Neural cell (in vitro differentiated cells): ENCODE data around the gene TENM3. TPM values are rescaled to one million over a fixed set of nuclear protein-coding genes. Genes with fewer than 3 reads are reported as not detected.

Source experiments
- H2AFZ ChIP-seq: fragments of 200-600, 300-800 bp; sonication (generic), shearing (Covaris generic); 2 replicates; pipeline ENCODE4 v1.6.0; 2014; ENCODE audit warnings: low read depth, mild to moderate bottlenecking, antibody characterized with exemption, low read length, moderate library complexity
- H3F3A ChIP-seq: fragments of 200-600 bp; shearing (Covaris generic); 2 replicates; pipeline ENCODE4 v1.6.1; 2016; ENCODE audit warnings: mild to moderate bottlenecking, moderate library complexity, mixed read lengths, antibody characterized with exemption, low read length; ENCODE audit not compliant: insufficient read depth, poor library complexity, severe bottlenecking
- H3K27ac ChIP-seq: fragments of 200-600, 300-800 bp; sonication (generic), shearing (Covaris generic); 2 replicates; pipeline ENCODE4 v1.5.1; 2014; ENCODE audit warnings: mild to moderate bottlenecking, low read length, moderate library complexity
- H3K27me3 ChIP-seq: fragments of 300-800, 200-600 bp; sonication (generic), shearing (Covaris generic); 2 replicates; pipeline ENCODE4 v1.6.0; 2014; ENCODE audit warnings: mild to moderate bottlenecking, low read depth, low read length, moderate library complexity; ENCODE audit not compliant: insufficient read depth
- H3K36me3 ChIP-seq: fragments of 300-800, 200-600 bp; sonication (generic), shearing (Covaris generic); 2 replicates; pipeline ENCODE4 v1.5.1; 2014; ENCODE audit warnings: mild to moderate bottlenecking, antibody characterized with exemption, low read length, moderate library complexity; ENCODE audit not compliant: insufficient read depth
- H3K4me2 ChIP-seq: fragments of 300-800, 200-600 bp; sonication (generic), shearing (Covaris generic); 2 replicates; pipeline ENCODE4 v1.6.0; 2014; ENCODE audit warnings: mild to moderate bottlenecking, low read length
- H3K4me3 ChIP-seq: fragments of 300-800, 200-600 bp; sonication (generic), shearing (Covaris generic); 2 replicates; pipeline ENCODE4 v1.5.1; 2014; ENCODE audit warnings: mild to moderate bottlenecking, low read length, moderate library complexity
- H3K79me2 ChIP-seq: fragments of 200-600 bp; shearing (Covaris generic); replicated peaks from 2 replicates; pipeline ENCODE4 v1.6.0; 2014; ENCODE audit warnings: mild to moderate bottlenecking, low read length, moderate library complexity; ENCODE audit not compliant: insufficient read depth
- H3K9ac ChIP-seq: fragments of 300-800, 200-600 bp; sonication (generic), shearing (Covaris generic); 2 replicates; pipeline ENCODE4 v1.6.1; 2016; ENCODE audit warnings: mild to moderate bottlenecking, low read length, mixed read lengths
- H3K9me2 ChIP-seq: fragments of 200-600 bp; shearing (Covaris generic); 2 replicates; pipeline ENCODE4 v1.6.1; 2016; ENCODE audit warnings: mild to moderate bottlenecking, low read length, mixed read lengths; ENCODE audit not compliant: insufficient read depth
- H3K9me3 ChIP-seq: fragments of 200-600, 300-800 bp; sonication (generic), shearing (Covaris generic); 2 replicates; pipeline ENCODE4 v1.6.1; 2016; ENCODE audit warnings: mild to moderate bottlenecking, mixed run types, low read length, moderate library complexity, mixed read lengths
- H4K20me1 ChIP-seq: fragments of 200-600 bp; shearing (Covaris generic); 2 replicates; pipeline ENCODE4 v1.6.1; 2016; ENCODE audit warnings: mild to moderate bottlenecking, mixed run types; ENCODE audit not compliant: insufficient read depth
- EP300 ChIP-seq: fragments of 450-650 bp; conservative IDR thresholded peaks from 2 replicates; pipeline ENCODE4 v1.6.1; 2014; ENCODE audit warnings: antibody characterized with exemption, mild to moderate bottlenecking, moderate library complexity; ENCODE audit not compliant: poor library complexity, severe bottlenecking
- EZH2 ChIP-seq: fragments of 200-600, 300-800 bp; shearing (Covaris generic), sonication (generic); IDR thresholded peaks from 2 replicates; pipeline ENCODE4 v1.6.1; 2014; ENCODE audit warnings: antibody characterized with exemption, low read length, borderline replicate concordance, mild to moderate bottlenecking; ENCODE audit not compliant: insufficient read depth, poor library complexity, severe bottlenecking
- MXI1 ChIP-seq: fragments of 450-650 bp; conservative IDR thresholded peaks from 2 replicates; pipeline ENCODE4 v1.6.1; 2014; ENCODE audit warnings: antibody characterized with exemption, mild to moderate bottlenecking; ENCODE audit not compliant: poor library complexity, severe bottlenecking
- POLR2AphosphoS5 ChIP-seq: IDR thresholded peaks from 2 replicates; pipeline ENCODE4 v1.6.1; 2012
- RAD21 ChIP-seq: fragments of 450-650 bp; conservative IDR thresholded peaks from 2 replicates; pipeline ENCODE4 v1.6.1; 2014; ENCODE audit warnings: antibody characterized with exemption, mild to moderate bottlenecking, moderate library complexity
- SMC3 ChIP-seq: fragments of 450-650 bp; conservative IDR thresholded peaks from 2 replicates; pipeline ENCODE4 v1.6.1; 2014; ENCODE audit warnings: antibody characterized with exemption, mild to moderate bottlenecking, moderate library complexity; ENCODE audit not compliant: poor library complexity
- TAF1 ChIP-seq: IDR thresholded peaks from 2 replicates; pipeline ENCODE4 v1.6.1; 2012; ENCODE audit warnings: low read depth
- polyA plus RNA-seq: library from polyadenylated mRNA; depleted of rRNA; stranded (reverse); fragments of >200 nt; gene quantifications from 2 replicates; pipeline ENCODE4 v1.2.3, GENCODE V29; 2014
- TF ChIP-seq, protein P1 (sequence below): fragments of 450-650 bp; IDR thresholded peaks from 2 replicates; pipeline ENCODE4 v1.5.1; 2014; ENCODE audit warnings: antibody characterized with exemption, mild to moderate bottlenecking, moderate library complexity; ENCODE audit not compliant: poor library complexity, severe bottlenecking
- TF ChIP-seq, protein P2 (sequence below): IDR thresholded peaks from 2 replicates; pipeline ENCODE4 v1.6.1; 2012; ENCODE audit warnings: borderline replicate concordance

TENM3 gene
- polyA plus RNA-seq, 1 donor from 2014 or later, result 7.3 TPM

DNA sequence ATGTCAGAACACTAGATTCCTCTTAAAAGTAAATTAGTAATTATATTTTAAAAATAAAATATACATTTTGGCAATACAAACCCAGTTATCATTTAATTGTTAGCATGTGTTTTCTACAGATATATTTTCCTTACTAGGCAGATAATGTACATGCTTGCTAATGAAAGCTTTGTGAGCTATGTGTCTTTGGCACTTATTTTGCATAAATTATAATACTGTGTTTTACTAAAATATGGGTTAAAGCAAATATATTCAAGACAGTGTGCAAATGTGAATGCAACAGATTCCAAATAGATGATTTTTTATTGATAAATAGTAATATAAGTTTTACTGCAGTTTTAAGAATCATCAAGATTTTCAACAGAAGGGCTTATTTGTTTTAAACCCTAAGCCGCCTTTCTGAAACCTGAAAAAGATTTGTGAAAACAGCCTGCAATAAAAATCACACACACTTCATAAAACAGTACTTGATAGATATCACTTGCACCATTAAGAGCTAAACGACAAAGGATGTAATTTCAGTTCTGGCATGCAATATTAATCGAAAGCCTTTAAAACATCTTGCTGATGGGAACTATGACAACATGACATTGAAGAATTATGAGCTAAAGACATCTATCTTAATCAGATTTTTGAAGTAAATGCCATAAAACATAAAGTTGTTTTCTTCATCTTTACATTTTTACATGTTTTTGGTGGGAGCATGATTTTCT lies 340.7 kb downstream of the TENM3 start:
- Histone ChIP-seq H2AFZ (no peak overlapping the region), H3K36me3 (no peaks in the 10 kb centered on the region), H3K27me3 (no peaks in the 10 kb centered on the region), H3K27ac (peak overlapping the region; percentile 57), H4K20me1 (no peaks in the 10 kb centered on the region), H3K9ac (no peak overlapping the region), H3K9me2 (no peaks in the 10 kb centered on the region), H3K4me3 (peak overlapping the region; percentile 24), H3K79me2 (no peaks in the 10 kb centered on the region), H3K9me3 (no peaks in the 10 kb centered on the region), H3F3A (no peaks in the 10 kb centered on the region), H3K4me2 (peak overlapping the region; percentile 33)
- peak; percentile 42 for TF ChIP-seq EP300
- no peak for TF ChIP-seq TAF1
- TF ChIP-seq, protein P1, sequence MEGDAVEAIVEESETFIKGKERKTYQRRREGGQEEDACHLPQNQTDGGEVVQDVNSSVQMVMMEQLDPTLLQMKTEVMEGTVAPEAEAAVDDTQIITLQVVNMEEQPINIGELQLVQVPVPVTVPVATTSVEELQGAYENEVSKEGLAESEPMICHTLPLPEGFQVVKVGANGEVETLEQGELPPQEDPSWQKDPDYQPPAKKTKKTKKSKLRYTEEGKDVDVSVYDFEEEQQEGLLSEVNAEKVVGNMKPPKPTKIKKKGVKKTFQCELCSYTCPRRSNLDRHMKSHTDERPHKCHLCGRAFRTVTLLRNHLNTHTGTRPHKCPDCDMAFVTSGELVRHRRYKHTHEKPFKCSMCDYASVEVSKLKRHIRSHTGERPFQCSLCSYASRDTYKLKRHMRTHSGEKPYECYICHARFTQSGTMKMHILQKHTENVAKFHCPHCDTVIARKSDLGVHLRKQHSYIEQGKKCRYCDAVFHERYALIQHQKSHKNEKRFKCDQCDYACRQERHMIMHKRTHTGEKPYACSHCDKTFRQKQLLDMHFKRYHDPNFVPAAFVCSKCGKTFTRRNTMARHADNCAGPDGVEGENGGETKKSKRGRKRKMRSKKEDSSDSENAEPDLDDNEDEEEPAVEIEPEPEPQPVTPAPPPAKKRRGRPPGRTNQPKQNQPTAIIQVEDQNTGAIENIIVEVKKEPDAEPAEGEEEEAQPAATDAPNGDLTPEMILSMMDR, result no peak
- peak; percentile 32 for TF ChIP-seq POLR2AphosphoS5
- TF ChIP-seq RAD21, result no peak

DNA sequence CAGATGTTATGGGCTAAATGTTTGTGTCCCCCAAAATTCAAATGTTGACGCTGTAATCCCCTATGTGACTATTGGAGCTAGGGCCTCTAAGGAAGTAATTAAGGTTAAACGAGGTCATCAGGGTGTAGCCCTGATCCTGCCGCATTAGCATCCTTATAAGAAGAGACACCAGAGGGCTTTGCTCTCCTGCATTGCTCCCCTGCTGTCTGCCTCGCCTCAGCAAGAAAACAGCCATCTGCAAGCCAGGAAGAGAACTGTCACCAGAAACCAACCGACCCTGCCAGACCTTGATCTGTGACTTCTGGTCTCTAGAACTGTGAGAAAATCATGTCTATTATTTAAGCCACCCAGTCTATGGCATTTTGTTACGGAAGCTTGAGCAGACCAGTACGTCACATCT lies 342.1 kb downstream of the TENM3 start:
- Histone ChIP-seq H3K4me2 (no peak overlapping the region), H3K27me3 (no peaks in the 10 kb centered on the region), H4K20me1 (no peaks in the 10 kb centered on the region), H3K79me2 (no peaks in the 10 kb centered on the region), H3K9me2 (no peaks in the 10 kb centered on the region), H3K4me3 (no peak overlapping the region), H3F3A (no peaks in the 10 kb centered on the region), H3K27ac (no peak overlapping the region), H3K9me3 (no peaks in the 10 kb centered on the region), H2AFZ (no peak overlapping the region), H3K36me3 (no peaks in the 10 kb centered on the region), H3K9ac (no peak overlapping the region)
- no peak for TF ChIP-seq EP300
- TF ChIP-seq MXI1, result no peak
- no peak for TF ChIP-seq EZH2
- TF ChIP-seq, protein P1, result no peak
- no peak for TF ChIP-seq TAF1
- TF ChIP-seq RAD21, result no peak
- no peak for TF ChIP-seq POLR2AphosphoS5
- TF ChIP-seq, protein P2, sequence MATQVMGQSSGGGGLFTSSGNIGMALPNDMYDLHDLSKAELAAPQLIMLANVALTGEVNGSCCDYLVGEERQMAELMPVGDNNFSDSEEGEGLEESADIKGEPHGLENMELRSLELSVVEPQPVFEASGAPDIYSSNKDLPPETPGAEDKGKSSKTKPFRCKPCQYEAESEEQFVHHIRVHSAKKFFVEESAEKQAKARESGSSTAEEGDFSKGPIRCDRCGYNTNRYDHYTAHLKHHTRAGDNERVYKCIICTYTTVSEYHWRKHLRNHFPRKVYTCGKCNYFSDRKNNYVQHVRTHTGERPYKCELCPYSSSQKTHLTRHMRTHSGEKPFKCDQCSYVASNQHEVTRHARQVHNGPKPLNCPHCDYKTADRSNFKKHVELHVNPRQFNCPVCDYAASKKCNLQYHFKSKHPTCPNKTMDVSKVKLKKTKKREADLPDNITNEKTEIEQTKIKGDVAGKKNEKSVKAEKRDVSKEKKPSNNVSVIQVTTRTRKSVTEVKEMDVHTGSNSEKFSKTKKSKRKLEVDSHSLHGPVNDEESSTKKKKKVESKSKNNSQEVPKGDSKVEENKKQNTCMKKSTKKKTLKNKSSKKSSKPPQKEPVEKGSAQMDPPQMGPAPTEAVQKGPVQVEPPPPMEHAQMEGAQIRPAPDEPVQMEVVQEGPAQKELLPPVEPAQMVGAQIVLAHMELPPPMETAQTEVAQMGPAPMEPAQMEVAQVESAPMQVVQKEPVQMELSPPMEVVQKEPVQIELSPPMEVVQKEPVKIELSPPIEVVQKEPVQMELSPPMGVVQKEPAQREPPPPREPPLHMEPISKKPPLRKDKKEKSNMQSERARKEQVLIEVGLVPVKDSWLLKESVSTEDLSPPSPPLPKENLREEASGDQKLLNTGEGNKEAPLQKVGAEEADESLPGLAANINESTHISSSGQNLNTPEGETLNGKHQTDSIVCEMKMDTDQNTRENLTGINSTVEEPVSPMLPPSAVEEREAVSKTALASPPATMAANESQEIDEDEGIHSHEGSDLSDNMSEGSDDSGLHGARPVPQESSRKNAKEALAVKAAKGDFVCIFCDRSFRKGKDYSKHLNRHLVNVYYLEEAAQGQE, result no peak
- TF ChIP-seq SMC3, result no peak
